ENCODE data around the gene RANBP10.

- TF ChIP-seq POLR2A (IDR thresholded peaks at IDR 0.05; ENCODE audit: low read depth, low read length): no peak
- no peak for TF ChIP-seq CTCF (IDR thresholded peaks at IDR 0.05 in 2 of 3, conservative IDR thresholded peaks at IDR 0.05 in 1 of 3; ENCODE audit: control insufficient read depth in 2 of 3, extremely low read depth in 1 of 3, insufficient read depth in 1 of 3, low read depth in 3 of 3, low read length in 3 of 3)
- no peak for TF ChIP-seq SIN3A (IDR thresholded peaks at IDR 0.05; ENCODE audit: low read depth, low read length)
- TF ChIP-seq FOS (IDR thresholded peaks at IDR 0.05; ENCODE audit: borderline replicate concordance, extremely low read depth, insufficient read length): no peak
- TF ChIP-seq ZNF24 (IDR thresholded peaks at IDR 0.05): no peak
- no peak for TF ChIP-seq EZH2 (IDR thresholded peaks at IDR 0.05; ENCODE audit: borderline replicate concordance, control insufficient read depth, low read depth, low read length)
Observed at GRCh38 chr16:67811899-67812298, 5.5 kb upstream of the RANBP10 start.
